ENCODE results near the gene CEACAM1.
"Not testable (repeated sequence)": the region's sequence is repeated elsewhere in the genome, so short reads cannot be mapped to it uniquely, and the experiment has no call there.

CEACAM1 gene

GRCh38 chr19:42501733-42502132 lies 26.5 kb downstream of the CEACAM1 start:
- no peak overlapping the region for H3K4me3 ChIP-seq (ENCODE audit: low read depth, low read length)
- TF ChIP-seq POLR2A (IDR thresholded peaks at IDR 0.05; ENCODE audit: extremely low read depth, insufficient read length) = no peak
- no peak for TF ChIP-seq MAX (IDR thresholded peaks at IDR 0.05; ENCODE audit: low read depth, low read length)
- TF ChIP-seq, protein P1, sequence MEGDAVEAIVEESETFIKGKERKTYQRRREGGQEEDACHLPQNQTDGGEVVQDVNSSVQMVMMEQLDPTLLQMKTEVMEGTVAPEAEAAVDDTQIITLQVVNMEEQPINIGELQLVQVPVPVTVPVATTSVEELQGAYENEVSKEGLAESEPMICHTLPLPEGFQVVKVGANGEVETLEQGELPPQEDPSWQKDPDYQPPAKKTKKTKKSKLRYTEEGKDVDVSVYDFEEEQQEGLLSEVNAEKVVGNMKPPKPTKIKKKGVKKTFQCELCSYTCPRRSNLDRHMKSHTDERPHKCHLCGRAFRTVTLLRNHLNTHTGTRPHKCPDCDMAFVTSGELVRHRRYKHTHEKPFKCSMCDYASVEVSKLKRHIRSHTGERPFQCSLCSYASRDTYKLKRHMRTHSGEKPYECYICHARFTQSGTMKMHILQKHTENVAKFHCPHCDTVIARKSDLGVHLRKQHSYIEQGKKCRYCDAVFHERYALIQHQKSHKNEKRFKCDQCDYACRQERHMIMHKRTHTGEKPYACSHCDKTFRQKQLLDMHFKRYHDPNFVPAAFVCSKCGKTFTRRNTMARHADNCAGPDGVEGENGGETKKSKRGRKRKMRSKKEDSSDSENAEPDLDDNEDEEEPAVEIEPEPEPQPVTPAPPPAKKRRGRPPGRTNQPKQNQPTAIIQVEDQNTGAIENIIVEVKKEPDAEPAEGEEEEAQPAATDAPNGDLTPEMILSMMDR (IDR thresholded peaks at IDR 0.05; ENCODE audit: low read depth, low read length) = no peak
- no peak for TF ChIP-seq MYC (IDR thresholded peaks at IDR 0.05; ENCODE audit: low read depth, low read length)
- no peak for DNase-seq (ENCODE audit: low read depth)

DNA sequence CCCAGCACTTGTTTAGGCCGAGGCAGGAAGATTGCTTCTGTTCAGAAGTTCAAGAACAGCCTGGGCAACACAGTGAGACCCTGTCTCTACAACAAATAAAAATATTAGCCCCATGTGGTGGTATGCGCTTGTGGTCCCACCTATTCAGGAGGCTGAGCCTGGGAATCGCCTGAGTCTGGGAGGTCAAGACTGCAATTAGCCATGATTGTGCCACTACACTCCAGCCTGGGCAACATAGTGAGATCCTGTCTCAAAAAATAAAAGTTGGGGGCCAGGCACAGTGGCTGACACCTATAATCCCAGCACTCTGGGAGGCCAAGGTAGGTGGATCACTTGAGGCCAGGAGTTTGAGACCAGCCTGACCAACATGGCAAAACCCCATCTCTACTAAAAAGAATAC lies 27.0 kb downstream of the CEACAM1 start:
- H3K4me3 ChIP-seq (ENCODE audit: low read depth, low read length); DNase-seq (ENCODE audit: low read depth): not testable (repeated sequence)

- DNase-seq (ENCODE audit: low read depth) = no peak
- H3K4me3 ChIP-seq (ENCODE audit: low read depth, low read length) = no peak overlapping the region
Observed at GRCh38 chr19:42498169-42498757, 30.0 kb downstream of the CEACAM1 start.

GRCh38 chr19:42497492-42498168 lies 30.7 kb downstream of the CEACAM1 start:
- no peak overlapping the region for H3K4me3 ChIP-seq (ENCODE audit: low read depth, low read length)

More at GRCh38 chr19:42498169-42498757, 30.0 kb downstream of the CEACAM1 start:
- TF ChIP-seq MYC (IDR thresholded peaks at IDR 0.05; ENCODE audit: low read depth, low read length) = no peak
- TF ChIP-seq, protein P1 (IDR thresholded peaks at IDR 0.05; ENCODE audit: low read depth, low read length) = no peak
- TF ChIP-seq POLR2A (IDR thresholded peaks at IDR 0.05; ENCODE audit: extremely low read depth, insufficient read length) = no peak
- no peak for TF ChIP-seq MAX (IDR thresholded peaks at IDR 0.05; ENCODE audit: low read depth, low read length)

GRCh38 chr19:42496460-42497133 lies 31.7 kb downstream of the CEACAM1 start:
- DNase-seq (ENCODE audit: low read depth) = no peak
- no peak overlapping the region for H3K4me3 ChIP-seq (ENCODE audit: low read depth, low read length)
- no peak for TF ChIP-seq MAX (IDR thresholded peaks at IDR 0.05; ENCODE audit: low read depth, low read length)
- TF ChIP-seq POLR2A (IDR thresholded peaks at IDR 0.05; ENCODE audit: extremely low read depth, insufficient read length) = no peak
- TF ChIP-seq, protein P1 (IDR thresholded peaks at IDR 0.05; ENCODE audit: low read depth, low read length) = no peak
- TF ChIP-seq MYC (IDR thresholded peaks at IDR 0.05; ENCODE audit: low read depth, low read length) = no peak

More at GRCh38 chr19:42497492-42498168, 30.7 kb downstream of the CEACAM1 start:
- TF ChIP-seq MAX (IDR thresholded peaks at IDR 0.05; ENCODE audit: low read depth, low read length) (no peak), MYC (IDR thresholded peaks at IDR 0.05; ENCODE audit: low read depth, low read length) (no peak), POLR2A (IDR thresholded peaks at IDR 0.05; ENCODE audit: extremely low read depth, insufficient read length) (no peak)
- TF ChIP-seq, protein P1 (IDR thresholded peaks at IDR 0.05; ENCODE audit: low read depth, low read length) = no peak
- DNase-seq (ENCODE audit: low read depth) = no peak

- no peak for TF ChIP-seq MAX (IDR thresholded peaks at IDR 0.05; ENCODE audit: low read depth, low read length)
- TF ChIP-seq, protein P1 (IDR thresholded peaks at IDR 0.05; ENCODE audit: low read depth, low read length) = no peak
- no peak for TF ChIP-seq POLR2A (IDR thresholded peaks at IDR 0.05; ENCODE audit: extremely low read depth, insufficient read length)
- TF ChIP-seq MYC (IDR thresholded peaks at IDR 0.05; ENCODE audit: low read depth, low read length) = no peak
- no peak for DNase-seq (ENCODE audit: low read depth)
- no peak overlapping the region for H3K4me3 ChIP-seq (ENCODE audit: low read depth, low read length)
Observed at GRCh38 chr19:42495663-42496062, 32.6 kb downstream of the CEACAM1 start.

Data from NB4 (cell line).